Fibroblast of mammary gland (primary cell): ENCODE data around the gene HTR3D.

Source experiments
- DNase-seq: peaks from one replicate; pipeline ENCODE4 v3.0.0-alpha.2; 2010; ENCODE audit warnings: low read depth
- H3K4me3 ChIP-seq: 2 replicates; pipeline ENCODE4 v1.5.1; 2011; ENCODE audit warnings: low read depth, mild to moderate bottlenecking, low read length, moderate library complexity; ENCODE audit not compliant: control insufficient read depth
- TF ChIP-seq, protein P1 (sequence below): conservative IDR thresholded peaks from 2 replicates; pipeline ENCODE4 v1.5.1; 2011; ENCODE audit warnings: low read depth, low read length, inconsistent platforms; ENCODE audit not compliant: control insufficient read depth, insufficient read depth

The HTR3D gene, protein sequence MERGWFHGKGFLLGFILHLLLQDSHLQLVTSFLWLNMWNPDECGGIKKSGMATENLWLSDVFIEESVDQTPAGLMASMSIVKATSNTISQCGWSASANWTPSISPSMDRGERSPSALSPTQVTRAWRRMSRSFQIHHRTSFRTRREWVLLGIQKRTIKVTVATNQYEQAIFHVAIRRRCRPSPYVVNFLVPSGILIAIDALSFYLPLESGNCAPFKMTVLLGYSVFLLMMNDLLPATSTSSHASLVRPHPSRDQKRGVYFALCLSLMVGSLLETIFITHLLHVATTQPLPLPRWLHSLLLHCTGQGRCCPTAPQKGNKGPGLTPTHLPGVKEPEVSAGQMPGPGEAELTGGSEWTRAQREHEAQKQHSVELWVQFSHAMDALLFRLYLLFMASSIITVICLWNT

GRCh38 chr3:184031187-184031792 is at the start of gene HTR3D:
Gene HTR3D, plus strand, starts transcription at chr3:184031742. Its CDS starts 0 bp downstream, at chr3:184031742.
- TF ChIP-seq, protein P1, sequence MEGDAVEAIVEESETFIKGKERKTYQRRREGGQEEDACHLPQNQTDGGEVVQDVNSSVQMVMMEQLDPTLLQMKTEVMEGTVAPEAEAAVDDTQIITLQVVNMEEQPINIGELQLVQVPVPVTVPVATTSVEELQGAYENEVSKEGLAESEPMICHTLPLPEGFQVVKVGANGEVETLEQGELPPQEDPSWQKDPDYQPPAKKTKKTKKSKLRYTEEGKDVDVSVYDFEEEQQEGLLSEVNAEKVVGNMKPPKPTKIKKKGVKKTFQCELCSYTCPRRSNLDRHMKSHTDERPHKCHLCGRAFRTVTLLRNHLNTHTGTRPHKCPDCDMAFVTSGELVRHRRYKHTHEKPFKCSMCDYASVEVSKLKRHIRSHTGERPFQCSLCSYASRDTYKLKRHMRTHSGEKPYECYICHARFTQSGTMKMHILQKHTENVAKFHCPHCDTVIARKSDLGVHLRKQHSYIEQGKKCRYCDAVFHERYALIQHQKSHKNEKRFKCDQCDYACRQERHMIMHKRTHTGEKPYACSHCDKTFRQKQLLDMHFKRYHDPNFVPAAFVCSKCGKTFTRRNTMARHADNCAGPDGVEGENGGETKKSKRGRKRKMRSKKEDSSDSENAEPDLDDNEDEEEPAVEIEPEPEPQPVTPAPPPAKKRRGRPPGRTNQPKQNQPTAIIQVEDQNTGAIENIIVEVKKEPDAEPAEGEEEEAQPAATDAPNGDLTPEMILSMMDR: no peak
- no peak within 1 kb of the TSS for H3K4me3 ChIP-seq
- no peak for DNase-seq

DNA sequence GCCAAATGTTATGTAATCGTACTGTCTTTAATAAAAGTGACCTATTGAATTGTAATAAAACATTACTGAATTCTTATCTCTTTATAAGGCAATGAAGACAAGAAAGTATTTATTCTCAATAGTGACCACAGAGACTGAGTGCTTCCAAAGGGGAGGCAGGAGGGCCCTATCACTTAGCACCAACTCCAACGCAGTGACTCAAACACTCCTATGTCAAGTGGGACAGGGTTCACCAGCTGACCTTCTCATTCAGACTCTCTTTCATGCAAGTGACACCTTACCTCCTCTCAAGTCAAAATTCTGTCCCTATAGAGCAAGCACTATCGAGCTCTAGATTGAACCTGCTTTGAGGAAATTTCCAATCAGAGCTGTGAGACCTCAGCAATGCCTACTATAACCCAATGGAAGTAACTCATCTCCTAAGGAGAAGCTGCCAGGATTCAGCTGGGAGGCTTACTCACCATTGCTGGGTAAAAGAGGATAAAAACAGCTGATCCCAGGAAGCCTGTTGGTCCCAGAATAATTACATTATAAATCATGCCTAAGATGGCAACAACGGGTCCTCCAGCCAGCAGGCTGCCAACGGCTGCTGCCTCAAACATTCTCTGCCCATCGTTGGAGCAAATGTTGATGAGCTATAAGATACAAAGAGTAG is 49.4 kb upstream of the HTR3D start:
- no peak overlapping the region for H3K4me3 ChIP-seq
- DNase-seq: peak; percentile 42
- TF ChIP-seq, protein P1: no peak

GRCh38 chr3:183984127-183984740 is 47.3 kb upstream of the HTR3D start:
- H3K4me3 ChIP-seq: no peak overlapping the region
- TF ChIP-seq, protein P1: no peak
- peak; percentile 45 for DNase-seq

GRCh38 chr3:183984749-183985729 is 46.5 kb upstream of the HTR3D start:
- TF ChIP-seq, protein P1: no peak
- DNase-seq: no peak
- no peak overlapping the region for H3K4me3 ChIP-seq

GRCh38 chr3:183987000-183987600 is 44.4 kb upstream of the HTR3D start:
- no peak for DNase-seq
- no peak overlapping the region for H3K4me3 ChIP-seq

More at GRCh38 chr3:183987000-183987600, 44.4 kb upstream of the HTR3D start:
- TF ChIP-seq, protein P1: no peak
